Testis (tissue), 2 donors: ENCODE results near the gene TMEM237.

ENCODE experiments used
- POLR2A ChIP-seq: fragments of 450-650 bp; IDR thresholded peaks from one replicate; pipeline ENCODE4 v1.6.1; 2017; ENCODE audit warnings: antibody characterized with exemption, mild to moderate bottlenecking, moderate library complexity
- TF ChIP-seq, protein P1 (sequence below), 3 experiments: fragments of 450-650 bp in 2 of 3; fragments of 200-600 bp in 1 of 3; sonication (generic) in 1 of 3; IDR thresholded peaks; one replicate each; pipeline ENCODE4 v1.5.1; 2016 to 2019; ENCODE audit warnings: antibody characterized with exemption in 3 of 3, mild to moderate bottlenecking in 2 of 3, moderate library complexity in 1 of 3

- TF ChIP-seq, protein P1, sequence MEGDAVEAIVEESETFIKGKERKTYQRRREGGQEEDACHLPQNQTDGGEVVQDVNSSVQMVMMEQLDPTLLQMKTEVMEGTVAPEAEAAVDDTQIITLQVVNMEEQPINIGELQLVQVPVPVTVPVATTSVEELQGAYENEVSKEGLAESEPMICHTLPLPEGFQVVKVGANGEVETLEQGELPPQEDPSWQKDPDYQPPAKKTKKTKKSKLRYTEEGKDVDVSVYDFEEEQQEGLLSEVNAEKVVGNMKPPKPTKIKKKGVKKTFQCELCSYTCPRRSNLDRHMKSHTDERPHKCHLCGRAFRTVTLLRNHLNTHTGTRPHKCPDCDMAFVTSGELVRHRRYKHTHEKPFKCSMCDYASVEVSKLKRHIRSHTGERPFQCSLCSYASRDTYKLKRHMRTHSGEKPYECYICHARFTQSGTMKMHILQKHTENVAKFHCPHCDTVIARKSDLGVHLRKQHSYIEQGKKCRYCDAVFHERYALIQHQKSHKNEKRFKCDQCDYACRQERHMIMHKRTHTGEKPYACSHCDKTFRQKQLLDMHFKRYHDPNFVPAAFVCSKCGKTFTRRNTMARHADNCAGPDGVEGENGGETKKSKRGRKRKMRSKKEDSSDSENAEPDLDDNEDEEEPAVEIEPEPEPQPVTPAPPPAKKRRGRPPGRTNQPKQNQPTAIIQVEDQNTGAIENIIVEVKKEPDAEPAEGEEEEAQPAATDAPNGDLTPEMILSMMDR (IDR thresholded peaks at IDR 0.05), result no peak
- no peak for TF ChIP-seq POLR2A
Observed at GRCh38 chr2:201621293-201621999, 21.9 kb downstream of the TMEM237 start.
